Measurements from ENCODE around the gene OLIG2.

Gene OLIG2

DNA sequence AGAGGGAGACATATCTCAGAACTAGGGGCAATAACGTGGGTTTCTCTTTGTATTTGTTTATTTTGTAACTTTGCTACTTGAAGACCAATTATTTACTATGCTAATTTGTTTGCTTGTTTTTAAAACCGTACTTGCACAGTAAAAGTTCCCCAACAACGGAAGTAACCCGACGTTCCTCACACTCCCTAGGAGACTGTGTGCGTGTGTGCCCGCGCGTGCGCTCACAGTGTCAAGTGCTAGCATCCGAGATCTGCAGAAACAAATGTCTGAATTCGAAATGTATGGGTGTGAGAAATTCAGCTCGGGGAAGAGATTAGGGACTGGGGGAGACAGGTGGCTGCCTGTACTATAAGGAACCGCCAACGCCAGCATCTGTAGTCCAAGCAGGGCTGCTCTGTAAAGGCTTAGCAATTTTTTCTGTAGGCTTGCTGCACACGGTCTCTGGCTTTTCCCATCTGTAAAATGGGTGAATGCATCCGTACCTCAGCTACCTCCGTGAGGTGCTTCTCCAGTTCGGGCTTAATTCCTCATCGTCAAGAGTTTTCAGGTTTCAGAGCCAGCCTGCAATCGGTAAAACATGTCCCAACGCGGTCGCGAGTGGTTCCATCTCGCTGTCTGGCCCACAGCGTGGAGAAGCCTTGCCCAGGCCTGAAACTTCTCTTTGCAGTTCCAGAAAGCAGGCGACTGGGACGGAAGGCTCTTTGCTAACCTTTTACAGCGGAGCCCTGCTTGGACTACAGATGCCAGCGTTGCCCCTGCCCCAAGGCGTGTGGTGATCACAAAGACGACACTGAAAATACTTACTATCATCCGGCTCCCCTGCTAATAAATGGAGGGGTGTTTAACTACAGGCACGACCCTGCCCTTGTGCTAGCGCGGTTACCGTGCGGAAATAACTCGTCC is 1.3 kb upstream of the OLIG2 start:
- TF ChIP-seq, protein P1, sequence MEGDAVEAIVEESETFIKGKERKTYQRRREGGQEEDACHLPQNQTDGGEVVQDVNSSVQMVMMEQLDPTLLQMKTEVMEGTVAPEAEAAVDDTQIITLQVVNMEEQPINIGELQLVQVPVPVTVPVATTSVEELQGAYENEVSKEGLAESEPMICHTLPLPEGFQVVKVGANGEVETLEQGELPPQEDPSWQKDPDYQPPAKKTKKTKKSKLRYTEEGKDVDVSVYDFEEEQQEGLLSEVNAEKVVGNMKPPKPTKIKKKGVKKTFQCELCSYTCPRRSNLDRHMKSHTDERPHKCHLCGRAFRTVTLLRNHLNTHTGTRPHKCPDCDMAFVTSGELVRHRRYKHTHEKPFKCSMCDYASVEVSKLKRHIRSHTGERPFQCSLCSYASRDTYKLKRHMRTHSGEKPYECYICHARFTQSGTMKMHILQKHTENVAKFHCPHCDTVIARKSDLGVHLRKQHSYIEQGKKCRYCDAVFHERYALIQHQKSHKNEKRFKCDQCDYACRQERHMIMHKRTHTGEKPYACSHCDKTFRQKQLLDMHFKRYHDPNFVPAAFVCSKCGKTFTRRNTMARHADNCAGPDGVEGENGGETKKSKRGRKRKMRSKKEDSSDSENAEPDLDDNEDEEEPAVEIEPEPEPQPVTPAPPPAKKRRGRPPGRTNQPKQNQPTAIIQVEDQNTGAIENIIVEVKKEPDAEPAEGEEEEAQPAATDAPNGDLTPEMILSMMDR (conservative IDR thresholded peaks at IDR 0.05; ENCODE audit: low read length): no peak
- no peak for TF ChIP-seq EZH2phosphoT487 (IDR thresholded peaks at IDR 0.05; ENCODE audit: borderline replicate concordance)
- no peaks in the 10 kb centered on the region for H3K9me2 ChIP-seq (replicated peaks; ENCODE audit: low read depth, low read length)
- no peaks in the 10 kb centered on the region for H3K79me2 ChIP-seq (ENCODE audit: insufficient read depth, low read length)
- H3K4me3 ChIP-seq (ENCODE audit: low read length, poor library complexity, severe bottlenecking): no peak overlapping the region
- H3F3A ChIP-seq (ENCODE audit: low read depth): no peaks in the 10 kb centered on the region
- H3K27me3 ChIP-seq (ENCODE audit: insufficient read depth, low read length, poor library complexity, severe bottlenecking): no peaks in the 10 kb centered on the region
- H3K9me3 ChIP-seq (ENCODE audit: insufficient read depth, low read depth, low read length): no peaks in the 10 kb centered on the region
- H3K9ac ChIP-seq (ENCODE audit: low read depth, low read length, poor library complexity, severe bottlenecking): no peak overlapping the region
- H3K36me3 ChIP-seq (ENCODE audit: insufficient read depth, low read length): no peaks in the 10 kb centered on the region
- no peaks in the 10 kb centered on the region for H4K20me1 ChIP-seq (ENCODE audit: insufficient read depth, low read length, poor library complexity, severe bottlenecking)
- H3K4me2 ChIP-seq (ENCODE audit: low read depth, low read length, poor library complexity, severe bottlenecking): no peak overlapping the region
- no peaks in the 10 kb centered on the region for H3K4me1 ChIP-seq (ENCODE audit: insufficient read depth, low read length, poor library complexity, severe bottlenecking)
- H2AFZ ChIP-seq (ENCODE audit: low read length): no peak overlapping the region

DNA sequence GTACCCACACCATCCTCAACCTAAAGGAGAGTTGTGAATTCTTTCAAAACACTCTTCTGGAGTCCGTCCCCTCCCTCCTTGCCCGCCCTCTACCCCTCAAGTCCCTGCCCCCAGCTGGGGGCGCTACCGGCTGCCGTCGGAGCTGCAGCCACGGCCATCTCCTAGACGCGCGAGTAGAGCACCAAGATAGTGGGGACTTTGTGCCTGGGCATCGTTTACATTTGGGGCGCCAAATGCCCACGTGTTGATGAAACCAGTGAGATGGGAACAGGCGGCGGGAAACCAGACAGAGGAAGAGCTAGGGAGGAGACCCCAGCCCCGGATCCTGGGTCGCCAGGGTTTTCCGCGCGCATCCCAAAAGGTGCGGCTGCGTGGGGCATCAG is 638 bp upstream of the OLIG2 start:
- H3K9ac ChIP-seq (ENCODE audit: low read depth, low read length, poor library complexity, severe bottlenecking): no peak overlapping the region
- no peak overlapping the region for H2AFZ ChIP-seq (ENCODE audit: low read length)
- H3K4me2 ChIP-seq (ENCODE audit: low read depth, low read length, poor library complexity, severe bottlenecking): no peak overlapping the region

DNA sequence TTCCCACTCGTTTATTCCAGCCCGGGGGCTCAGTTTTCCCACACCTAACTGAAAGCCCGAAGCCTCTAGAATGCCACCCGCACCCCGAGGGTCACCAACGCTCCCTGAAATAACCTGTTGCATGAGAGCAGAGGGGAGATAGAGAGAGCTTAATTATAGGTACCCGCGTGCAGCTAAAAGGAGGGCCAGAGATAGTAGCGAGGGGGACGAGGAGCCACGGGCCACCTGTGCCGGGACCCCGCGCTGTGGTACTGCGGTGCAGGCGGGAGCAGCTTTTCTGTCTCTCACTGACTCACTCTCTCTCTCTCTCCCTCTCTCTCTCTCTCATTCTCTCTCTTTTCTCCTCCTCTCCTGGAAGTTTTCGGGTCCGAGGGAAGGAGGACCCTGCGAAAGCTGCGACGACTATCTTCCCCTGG is 716 bp downstream of the OLIG2 start:
- Histone ChIP-seq H3K36me3 (ENCODE audit: insufficient read depth, low read length) (no peaks in the 10 kb centered on the region), H3K9ac (ENCODE audit: low read depth, low read length, poor library complexity, severe bottlenecking) (no peak overlapping the region), H3K4me1 (ENCODE audit: insufficient read depth, low read length, poor library complexity, severe bottlenecking) (peaks cover 15% of the 10 kb centered on the region), H3K27me3 (ENCODE audit: insufficient read depth, low read length, poor library complexity, severe bottlenecking) (no peaks in the 10 kb centered on the region), H3K4me3 (ENCODE audit: low read length, poor library complexity, severe bottlenecking) (no peak overlapping the region), H3K79me2 (ENCODE audit: insufficient read depth, low read length) (no peaks in the 10 kb centered on the region), H3K4me2 (ENCODE audit: low read depth, low read length, poor library complexity, severe bottlenecking) (no peak overlapping the region), H3K9me3 (ENCODE audit: insufficient read depth, low read depth, low read length) (no peaks in the 10 kb centered on the region), H4K20me1 (ENCODE audit: insufficient read depth, low read length, poor library complexity, severe bottlenecking) (no peaks in the 10 kb centered on the region), H3K9me2 (replicated peaks; ENCODE audit: low read depth, low read length) (no peaks in the 10 kb centered on the region), H3F3A (ENCODE audit: low read depth) (no peaks in the 10 kb centered on the region), H2AFZ (ENCODE audit: low read length) (no peak overlapping the region)
- TF ChIP-seq, protein P1 (conservative IDR thresholded peaks at IDR 0.05; ENCODE audit: low read length): no peak
- TF ChIP-seq EZH2phosphoT487 (IDR thresholded peaks at IDR 0.05; ENCODE audit: borderline replicate concordance): no peak

More for the DNA sequence above, 638 bp upstream of the OLIG2 start:
- H3F3A ChIP-seq (ENCODE audit: low read depth): no peaks in the 10 kb centered on the region
- H3K9me2 ChIP-seq (replicated peaks; ENCODE audit: low read depth, low read length): no peaks in the 10 kb centered on the region
- H3K4me3 ChIP-seq (ENCODE audit: low read length, poor library complexity, severe bottlenecking): no peak overlapping the region
- H4K20me1 ChIP-seq (ENCODE audit: insufficient read depth, low read length, poor library complexity, severe bottlenecking): no peaks in the 10 kb centered on the region
- TF ChIP-seq, protein P1 (conservative IDR thresholded peaks at IDR 0.05; ENCODE audit: low read length): peak; percentile 54
- TF ChIP-seq EZH2phosphoT487 (IDR thresholded peaks at IDR 0.05; ENCODE audit: borderline replicate concordance): no peak
- H3K36me3 ChIP-seq (ENCODE audit: insufficient read depth, low read length): no peaks in the 10 kb centered on the region
- H3K27me3 ChIP-seq (ENCODE audit: insufficient read depth, low read length, poor library complexity, severe bottlenecking): no peaks in the 10 kb centered on the region
- peaks cover 2% of the 10 kb centered on the region for H3K4me1 ChIP-seq (ENCODE audit: insufficient read depth, low read length, poor library complexity, severe bottlenecking)
- no peaks in the 10 kb centered on the region for H3K79me2 ChIP-seq (ENCODE audit: insufficient read depth, low read length)
- H3K9me3 ChIP-seq (ENCODE audit: insufficient read depth, low read depth, low read length): no peaks in the 10 kb centered on the region
